ENCODE results near the gene CNNM3. TPM values are rescaled to one million over a fixed set of nuclear protein-coding genes. Genes with fewer than 3 reads are reported as not detected.

CNNM3 gene
- total RNA-seq, 2 experiments from 2014 or later, result 28.0 to 30.5 TPM

DNA sequence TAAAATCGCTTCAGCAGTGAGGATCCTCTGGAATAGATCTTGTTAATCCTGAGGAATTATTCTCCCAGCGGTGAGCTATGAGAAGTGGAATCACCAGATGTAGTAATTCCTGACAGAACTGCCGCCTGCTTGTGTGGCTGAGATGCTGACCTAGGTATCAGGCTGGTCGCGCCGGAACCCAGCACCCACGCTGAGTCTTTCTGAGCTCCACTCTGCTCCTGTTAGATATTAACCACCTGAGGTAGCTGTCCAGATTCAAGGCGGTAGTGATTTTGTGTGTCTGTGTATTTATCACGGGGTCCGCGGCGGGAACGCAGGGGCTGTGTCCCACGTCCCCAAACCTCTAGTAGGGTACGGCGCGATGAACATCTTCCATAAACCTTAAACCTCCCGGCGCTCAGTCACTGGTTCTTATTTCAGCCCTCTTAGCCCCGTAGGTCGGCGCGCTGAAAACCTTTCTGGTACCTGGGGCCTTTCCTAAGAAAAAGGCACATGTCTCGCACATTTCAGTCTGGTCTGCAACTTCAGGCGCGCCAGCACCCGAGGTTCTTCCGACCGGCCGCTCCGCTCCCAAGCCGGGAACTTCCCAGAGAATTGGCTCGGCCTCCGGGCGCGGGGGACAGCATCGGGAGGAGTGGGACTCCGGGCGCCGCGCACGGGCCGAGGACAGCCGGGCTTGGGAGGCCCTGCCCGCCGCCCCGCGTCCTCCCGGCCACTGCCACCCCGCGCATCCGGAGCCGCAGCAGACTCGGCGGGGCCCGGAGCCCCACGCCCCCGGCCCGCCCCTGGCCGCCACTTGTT is 542 bp upstream of the CNNM3 start:
- CTCF ChIA-PET, result interaction anchor here (0.6 to 6.9 kb wide), 12 partner anchors 9 to 303 kb away, joined by 3 to 33 read pairs (median 5); partner anchors contain the start of gene ANKRD39
- Mint-ChIP-seq H3K4me1 (peaks cover 40% of the 10 kb centered on the region), H3K4me3 (peak overlapping the region; percentile 84), H3K9me3 (ENCODE audit: low read depth) (no peaks in the 10 kb centered on the region), H3K27me3 (no peaks in the 10 kb centered on the region), H3K36me3 (peaks cover 6% of the 10 kb centered on the region), H3K27ac (peak overlapping the region; percentile 58)
- DNase-seq, result no peak
- ATAC-seq, result peak; percentile 1

DNA sequence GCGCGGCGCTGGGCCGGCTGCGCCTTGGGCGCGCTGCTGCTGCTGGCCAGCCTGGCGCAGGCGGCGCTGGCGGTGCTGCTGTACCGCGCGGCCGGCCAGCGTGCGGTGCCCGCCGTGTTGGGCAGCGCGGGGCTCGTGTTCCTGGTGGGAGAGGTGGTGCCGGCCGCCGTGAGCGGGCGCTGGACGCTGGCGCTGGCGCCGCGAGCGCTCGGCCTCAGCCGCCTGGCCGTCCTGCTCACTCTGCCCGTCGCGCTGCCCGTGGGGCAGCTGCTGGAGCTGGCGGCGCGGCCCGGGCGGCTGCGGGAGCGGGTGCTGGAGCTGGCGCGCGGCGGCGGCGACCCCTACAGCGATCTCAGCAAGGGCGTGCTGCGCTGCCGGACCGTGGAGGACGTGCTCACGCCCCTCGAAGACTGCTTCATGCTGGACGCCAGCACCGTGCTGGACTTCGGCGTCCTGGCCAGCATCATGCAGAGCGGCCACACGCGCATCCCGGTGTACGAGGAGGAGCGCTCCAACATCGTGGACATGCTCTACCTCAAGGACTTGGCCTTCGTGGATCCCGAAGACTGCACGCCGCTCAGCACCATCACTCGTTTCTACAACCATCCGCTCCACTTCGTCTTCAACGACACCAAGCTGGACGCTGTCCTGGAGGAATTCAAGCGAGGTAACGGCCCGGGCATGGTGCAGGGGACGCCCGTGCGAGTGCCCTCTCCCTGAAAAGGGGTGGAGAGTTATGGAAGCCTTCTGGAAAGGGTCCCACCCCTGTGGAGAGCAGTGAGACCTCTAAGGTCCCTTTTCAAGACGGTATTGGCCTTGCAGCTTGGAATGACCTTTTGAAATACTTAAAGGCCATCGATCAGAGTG is 1.0 kb downstream of the CNNM3 start:
- Mint-ChIP-seq H3K36me3 (peaks cover 6% of the 10 kb centered on the region), H3K27ac (peak overlapping the region; percentile 38), H3K27me3 (no peaks in the 10 kb centered on the region), H3K9me3 (ENCODE audit: low read depth) (no peaks in the 10 kb centered on the region), H3K4me1 (peaks cover 49% of the 10 kb centered on the region), H3K4me3 (peak overlapping the region; percentile 81)
- CTCF ChIA-PET, result interaction anchor here (0.7 to 6.9 kb wide), 13 partner anchors 8 to 295 kb away, joined by 3 to 33 read pairs (median 5); partner anchors contain the start of gene ANKRD39
- DNase-seq (no peak), ATAC-seq (no peak)

DNA sequence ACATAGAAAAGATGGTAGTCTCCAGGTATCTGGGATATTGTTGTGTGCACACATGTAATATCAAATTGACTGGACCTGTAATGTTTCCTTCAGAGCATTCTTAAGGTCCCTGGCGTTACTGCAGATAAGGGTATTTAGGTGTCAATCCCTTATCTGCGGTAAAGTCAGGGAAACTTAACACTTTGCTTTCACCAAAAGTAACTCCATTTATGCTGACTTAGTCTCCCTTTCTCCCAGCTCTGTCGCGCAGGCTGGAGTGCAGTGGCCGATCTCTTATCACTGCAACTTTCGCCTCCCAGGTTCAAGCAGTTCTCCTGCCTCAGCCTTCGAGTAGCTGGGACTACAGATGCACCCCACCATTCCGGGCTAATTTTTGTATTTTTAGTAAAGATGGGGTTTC is 1.8 kb downstream of the CNNM3 start:
- Mint-ChIP-seq H3K4me1 (peaks cover 49% of the 10 kb centered on the region), H3K27me3 (no peaks in the 10 kb centered on the region), H3K36me3 (peaks cover 6% of the 10 kb centered on the region), H3K9me3 (ENCODE audit: low read depth) (no peaks in the 10 kb centered on the region), H3K4me3 (peak overlapping the region; percentile 81), H3K27ac (no peak overlapping the region)
- CTCF ChIA-PET, result interaction anchor here (0.6 to 6.9 kb wide), 12 partner anchors 9 to 473 kb away, joined by 3 to 33 read pairs (median 5); partner anchors contain the start of gene ANKRD39
- ATAC-seq (no peak), DNase-seq (no peak)

DNA sequence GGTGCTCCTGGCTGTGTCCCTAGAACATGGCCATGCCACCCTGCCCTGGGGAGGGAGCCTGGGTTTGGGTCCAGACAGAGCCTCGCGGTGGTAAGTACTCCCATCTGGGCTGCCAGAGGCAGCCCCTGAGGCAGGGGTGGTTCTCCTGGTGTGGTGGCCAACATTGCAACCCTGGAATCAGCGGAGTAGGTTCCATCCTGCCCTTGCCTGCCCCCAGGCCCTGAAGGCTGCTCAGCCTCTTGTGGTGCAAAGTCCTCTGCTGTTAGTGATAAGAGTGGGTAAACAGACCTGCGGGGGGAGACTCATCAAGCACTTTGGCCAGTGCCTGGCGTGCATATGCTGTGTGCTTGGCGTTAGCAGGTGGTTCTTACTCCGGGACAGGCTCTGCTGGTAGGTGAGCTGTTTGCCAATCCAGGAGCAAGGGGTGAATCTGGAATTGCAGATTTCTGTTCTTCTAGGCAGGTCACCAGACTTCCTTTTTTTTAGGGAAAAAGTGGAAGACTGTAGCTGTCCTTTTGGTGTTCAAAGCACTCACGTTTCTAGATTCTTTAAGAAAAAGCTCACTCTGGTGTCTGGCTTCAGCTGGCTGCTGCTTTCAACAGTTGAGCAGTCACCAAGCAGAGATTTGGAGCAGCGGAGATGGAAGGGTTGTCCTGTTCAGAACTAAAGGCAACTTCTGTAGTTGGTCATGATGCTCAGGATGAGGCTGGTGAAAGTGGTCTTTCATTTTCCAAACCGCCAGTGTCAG is 3.2 kb downstream of the CNNM3 start:
- ATAC-seq (no peak), DNase-seq (no peak)
- Mint-ChIP-seq H3K9me3 (ENCODE audit: low read depth) (no peaks in the 10 kb centered on the region), H3K36me3 (peaks cover 6% of the 10 kb centered on the region), H3K27me3 (no peaks in the 10 kb centered on the region), H3K4me3 (no peak overlapping the region), H3K27ac (no peak overlapping the region), H3K4me1 (peaks cover 49% of the 10 kb centered on the region)
- CTCF ChIA-PET, result interaction anchor here (0.9 to 6.9 kb wide), 9 partner anchors 11 to 475 kb away, joined by 3 to 33 read pairs (median 4); partner anchors contain the start of gene ANKRD39

DNA sequence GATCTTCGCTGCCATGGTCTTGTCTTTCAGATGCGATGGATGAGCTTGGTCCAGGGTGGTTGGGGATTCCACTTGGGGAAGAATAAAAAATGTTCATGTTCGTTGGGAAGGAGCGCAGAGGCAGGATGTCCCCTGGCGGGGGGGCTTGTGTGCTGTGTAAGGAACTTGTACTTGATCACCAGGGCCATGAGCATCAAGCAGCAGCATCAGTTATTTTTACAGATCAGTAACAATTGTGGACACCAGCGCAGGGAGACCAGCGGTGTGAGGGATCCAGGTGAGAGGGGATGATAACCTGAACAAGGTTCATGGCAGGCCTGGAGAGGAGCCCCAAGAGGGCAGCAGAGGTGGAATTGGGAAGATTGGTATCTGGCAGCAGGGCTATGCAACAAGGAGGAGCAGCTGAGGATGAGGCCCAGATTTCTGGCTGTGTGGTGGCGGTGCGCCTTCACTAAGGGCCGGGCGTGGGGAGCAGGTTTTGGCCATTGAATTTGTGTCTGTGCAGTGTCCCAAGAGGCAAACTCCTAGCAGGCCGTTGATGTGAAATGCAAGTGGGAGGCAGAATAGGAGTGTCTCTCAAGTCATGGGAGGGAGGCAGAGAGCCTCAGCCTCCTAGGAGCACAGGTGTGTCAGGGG is 3.9 kb downstream of the CNNM3 start:
- H3K27ac Mint-ChIP-seq, result no peak overlapping the region
- H3K4me1 Mint-ChIP-seq, result peaks cover 47% of the 10 kb centered on the region
- no peaks in the 10 kb centered on the region for H3K27me3 Mint-ChIP-seq
- peaks cover 6% of the 10 kb centered on the region for H3K36me3 Mint-ChIP-seq
- no peaks in the 10 kb centered on the region for H3K9me3 Mint-ChIP-seq (ENCODE audit: low read depth)
- H3K4me3 Mint-ChIP-seq, result no peak overlapping the region
- CTCF ChIA-PET, result interaction anchor here (0.9 to 6.9 kb wide), 5 partner anchors 15 to 143 kb away, joined by 3 to 33 read pairs (median 4); partner anchors contain the start of gene ANKRD39
- DNase-seq, result no peak
- ATAC-seq, result no peak

DNA sequence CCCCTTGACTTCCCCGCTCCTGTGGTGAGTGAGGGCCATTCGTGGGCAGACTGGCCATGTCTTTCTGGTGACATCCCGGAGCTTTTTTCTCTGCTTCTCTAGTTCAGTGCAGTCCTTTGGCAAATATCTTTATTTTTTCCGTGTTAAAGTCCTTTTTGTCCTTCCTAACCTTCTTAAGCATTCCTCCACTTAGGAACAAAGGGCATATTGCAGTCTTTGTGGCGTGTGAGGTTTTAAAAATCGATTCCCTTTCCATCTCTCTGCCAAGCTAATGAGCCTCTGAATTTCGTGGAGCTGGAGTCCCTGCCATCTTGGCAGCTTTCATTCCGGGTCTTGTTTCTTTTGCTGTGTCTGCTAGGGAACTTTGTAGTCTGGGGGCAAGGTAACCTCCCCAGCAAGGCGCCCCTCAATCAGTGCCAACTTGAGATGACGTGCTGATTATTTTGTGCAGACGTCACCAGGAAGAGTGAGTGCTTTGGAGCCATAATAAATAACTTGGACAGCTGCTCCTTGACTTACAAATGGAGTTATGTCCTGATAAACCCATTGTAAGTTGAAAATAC is 5.1 kb downstream of the CNNM3 start:
- Mint-ChIP-seq H3K4me1 (peaks cover 42% of the 10 kb centered on the region), H3K27me3 (no peaks in the 10 kb centered on the region), H3K27ac (no peak overlapping the region), H3K9me3 (ENCODE audit: low read depth) (no peaks in the 10 kb centered on the region), H3K36me3 (peaks cover 8% of the 10 kb centered on the region), H3K4me3 (no peak overlapping the region)
- DNase-seq (no peak), ATAC-seq (no peak)
- CTCF ChIA-PET, result interaction anchor here (0.8 to 1.7 kb wide), 4 partner anchors 12 to 47 kb away, joined by 3 to 4 read pairs (median 3); partner anchors contain the start of gene ANKRD39

DNA sequence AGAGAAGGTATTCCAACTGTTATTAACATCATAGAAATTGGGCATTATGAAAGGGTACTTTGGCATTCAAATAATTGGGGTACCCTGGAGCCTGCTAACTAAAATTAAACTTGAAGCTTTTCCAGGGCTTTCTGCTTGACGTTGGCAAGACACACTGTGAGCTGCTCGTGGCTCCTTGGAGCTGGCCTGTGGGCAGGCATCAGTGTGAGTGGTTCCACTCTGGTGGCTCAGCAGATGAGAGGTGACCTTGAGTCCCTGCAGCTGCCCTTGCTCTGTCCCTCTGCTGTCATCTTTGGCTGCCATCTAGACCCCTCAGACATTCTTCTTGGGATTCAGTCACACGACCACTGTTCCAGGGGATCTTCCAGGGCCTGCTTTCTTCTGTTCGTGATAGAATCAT is 6.7 kb downstream of the CNNM3 start:
- H3K4me3 Mint-ChIP-seq, result no peak overlapping the region
- no peaks in the 10 kb centered on the region for H3K27me3 Mint-ChIP-seq
- no peak for DNase-seq
- peaks cover 8% of the 10 kb centered on the region for H3K36me3 Mint-ChIP-seq
- no peak overlapping the region for H3K27ac Mint-ChIP-seq
- no peaks in the 10 kb centered on the region for H3K9me3 Mint-ChIP-seq (ENCODE audit: low read depth)
- CTCF ChIA-PET, result interaction anchor here (1.6 kb wide), 1 partner anchor 35 kb away, joined by 6 read pairs; the partner anchor contains the start of gene ANKRD39
- peaks cover 36% of the 10 kb centered on the region for H3K4me1 Mint-ChIP-seq
- no peak for ATAC-seq

DNA sequence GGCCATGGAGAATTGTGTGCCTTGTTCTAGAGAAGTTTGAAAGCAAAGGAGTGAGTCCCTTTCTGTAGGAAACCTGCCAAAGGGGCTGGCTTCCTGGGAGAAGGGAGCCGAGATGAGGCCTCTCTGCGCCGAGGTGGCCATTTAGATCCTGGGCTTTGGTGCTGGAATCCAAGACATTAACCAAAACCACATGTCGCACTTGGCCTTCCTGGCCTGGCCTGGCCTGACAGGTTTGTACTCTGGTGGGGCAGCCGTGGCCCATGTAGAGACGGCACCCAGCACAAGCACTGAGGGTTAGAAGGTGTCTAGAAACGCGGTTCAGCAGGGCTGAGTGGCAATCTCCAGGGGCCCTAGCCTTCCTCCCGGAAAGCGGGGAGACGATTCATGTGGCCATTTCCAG is 7.1 kb downstream of the CNNM3 start:
- ATAC-seq (no peak), DNase-seq (no peak)
- H3K4me1 Mint-ChIP-seq, result peaks cover 32% of the 10 kb centered on the region
- CTCF ChIA-PET, result interaction anchor here (1.6 kb wide), 1 partner anchor 35 kb away, joined by 6 read pairs; the partner anchor contains the start of gene ANKRD39
- no peaks in the 10 kb centered on the region for H3K9me3 Mint-ChIP-seq (ENCODE audit: low read depth)
- H3K27me3 Mint-ChIP-seq, result no peaks in the 10 kb centered on the region
- no peak overlapping the region for H3K27ac Mint-ChIP-seq
- no peak overlapping the region for H3K4me3 Mint-ChIP-seq
- peaks cover 8% of the 10 kb centered on the region for H3K36me3 Mint-ChIP-seq

DNA sequence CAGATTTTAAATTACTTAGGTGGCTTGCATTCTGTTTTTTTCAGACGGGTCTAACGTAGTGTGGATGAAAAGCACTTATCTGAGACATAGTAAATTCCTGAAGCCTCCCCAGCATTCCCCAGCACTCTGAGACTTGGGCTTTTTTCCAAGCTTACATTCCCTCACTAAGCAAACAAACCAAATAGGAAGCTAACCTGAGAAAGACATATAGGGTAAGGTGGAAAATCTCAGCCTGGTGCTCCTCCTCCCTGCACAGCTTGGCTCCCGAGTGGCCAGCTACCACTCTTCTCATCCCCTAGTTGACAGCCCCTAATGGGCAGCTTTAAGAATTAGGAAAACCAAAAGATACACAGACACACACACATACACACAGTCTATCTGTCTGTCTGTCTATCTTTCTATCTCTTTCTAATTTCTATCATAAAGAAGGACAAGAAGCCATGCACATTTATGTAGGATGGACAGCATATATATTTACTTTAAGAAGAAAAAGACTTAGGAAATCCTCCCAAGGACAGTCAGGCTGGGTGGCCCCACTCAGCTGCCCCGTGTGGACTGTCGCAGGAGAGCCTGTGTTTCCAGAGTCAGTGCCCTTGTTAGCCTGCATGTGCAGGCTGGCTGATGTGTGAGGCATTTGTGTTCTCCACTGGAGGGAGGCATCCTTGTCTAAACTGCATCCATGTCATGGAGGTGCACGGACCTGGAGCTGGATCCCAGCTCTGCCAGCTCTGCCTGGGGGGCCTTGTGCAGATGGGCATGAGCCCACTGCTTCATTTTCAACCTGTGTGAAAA is 8.2 kb downstream of the CNNM3 start:
- Mint-ChIP-seq H3K27ac (peak overlapping the region; percentile 10), H3K27me3 (no peaks in the 10 kb centered on the region), H3K4me3 (no peak overlapping the region), H3K36me3 (peaks cover 7% of the 10 kb centered on the region), H3K9me3 (ENCODE audit: low read depth) (no peaks in the 10 kb centered on the region), H3K4me1 (peaks cover 21% of the 10 kb centered on the region)
- DNase-seq, result no peak
- ATAC-seq, result no peak
- CTCF ChIA-PET, result interaction anchor here (0.8 kb wide), 1 partner anchor 45 kb away, joined by 3 read pairs; no protein-coding TSS in a partner anchor

DNA sequence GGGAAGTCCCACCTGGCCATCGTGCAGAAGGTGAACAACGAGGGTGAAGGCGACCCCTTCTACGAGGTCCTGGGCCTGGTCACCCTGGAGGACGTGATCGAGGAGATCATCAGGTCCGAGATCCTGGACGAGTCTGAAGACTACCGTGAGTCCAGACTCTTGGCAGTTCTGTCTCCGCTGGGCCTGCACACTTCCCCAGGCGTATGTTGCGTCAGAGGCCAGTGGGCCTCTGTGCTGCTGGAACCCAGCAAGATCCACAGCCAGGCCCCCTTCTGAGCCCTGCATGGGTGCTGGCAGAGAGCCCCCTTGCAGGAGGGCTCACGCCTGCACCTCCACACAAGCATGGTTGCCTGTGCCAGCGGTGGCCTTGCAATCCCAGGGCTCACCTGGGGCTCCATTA is 9.0 kb downstream of the CNNM3 start:
- Mint-ChIP-seq H3K36me3 (peaks cover 11% of the 10 kb centered on the region), H3K27ac (no peak overlapping the region), H3K4me3 (no peak overlapping the region), H3K9me3 (ENCODE audit: low read depth) (no peaks in the 10 kb centered on the region), H3K4me1 (peaks cover 14% of the 10 kb centered on the region), H3K27me3 (no peaks in the 10 kb centered on the region)
- CTCF ChIA-PET, result no interaction called here
- no peak for ATAC-seq
- no peak for DNase-seq

DNA sequence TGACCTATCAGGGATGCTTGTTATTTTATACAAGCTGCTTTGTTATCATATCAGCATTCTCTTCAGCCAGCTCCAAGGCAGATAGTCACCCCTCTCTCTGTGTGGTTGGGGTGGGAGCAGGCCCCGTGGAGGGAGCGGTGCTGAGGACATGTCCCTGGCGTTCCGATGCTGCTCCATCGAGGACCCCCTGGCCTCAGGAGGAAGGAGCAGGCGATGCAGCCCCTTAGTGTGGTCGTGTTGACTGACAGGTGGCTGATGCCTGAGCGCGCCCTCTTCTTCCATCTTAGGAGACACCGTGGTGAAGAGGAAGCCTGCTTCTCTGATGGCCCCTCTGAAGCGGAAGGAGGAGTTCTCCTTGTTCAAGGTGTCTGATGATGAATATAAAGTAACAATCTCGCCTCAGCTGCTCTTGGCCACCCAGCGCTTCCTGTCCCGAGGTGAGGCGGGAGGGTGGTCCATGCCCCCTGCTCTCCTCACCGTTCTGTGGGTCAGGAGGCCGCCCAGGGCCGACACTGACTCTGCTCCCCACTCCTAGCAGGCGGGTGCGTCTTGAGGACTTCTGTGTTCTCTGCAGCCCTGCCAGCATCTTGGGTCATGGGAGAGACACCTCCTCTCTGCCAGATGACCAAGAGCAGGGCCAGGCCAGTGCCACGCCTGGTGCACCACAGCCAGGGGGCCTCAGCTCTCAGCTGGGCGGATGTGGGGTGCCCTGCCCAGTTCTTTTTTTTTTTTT is 10.6 kb downstream of the CNNM3 start:
- no peak for ATAC-seq
- DNase-seq, result no peak
- CTCF ChIA-PET, result no interaction called here

More for the DNA sequence above, 10.6 kb downstream of the CNNM3 start:
- no peak overlapping the region for H3K4me3 Mint-ChIP-seq
- no peak overlapping the region for H3K27ac Mint-ChIP-seq
- no peaks in the 10 kb centered on the region for H3K4me1 Mint-ChIP-seq
- peaks cover 15% of the 10 kb centered on the region for H3K36me3 Mint-ChIP-seq
- H3K27me3 Mint-ChIP-seq, result no peaks in the 10 kb centered on the region
- H3K9me3 Mint-ChIP-seq (ENCODE audit: low read depth), result no peaks in the 10 kb centered on the region
